ENCODE results near the gene ENTREP3.
"Not testable (repeated sequence)": the region's sequence is repeated elsewhere in the genome, so short reads cannot be mapped to it uniquely, and the experiment has no call there.

Gene ENTREP3

GRCh38 chr1:155226910-155227260, 28.4 kb downstream of the ENTREP3 start:
- H3K27me3 Mint-ChIP-seq (ENCODE audit: low read depth, poor library complexity): no peaks in the 10 kb centered on the region
- H3K4me3 Mint-ChIP-seq: peak overlapping the region; percentile 91
- no peak for TF ChIP-seq CTCF (IDR thresholded peaks at IDR 0.05)
- peak; percentile 61 for DNase-seq
- H3K9me3 Mint-ChIP-seq: no peaks in the 10 kb centered on the region
- peaks cover 52% of the 10 kb centered on the region for H3K4me1 Mint-ChIP-seq
- H3K36me3 Mint-ChIP-seq (ENCODE audit: low read depth): peaks cover 9% of the 10 kb centered on the region
- H3K27ac Mint-ChIP-seq: peak overlapping the region; percentile 96

GRCh38 chr1:155226188-155226909, 28.9 kb downstream of the ENTREP3 start:
- no peaks in the 10 kb centered on the region for H3K27me3 Mint-ChIP-seq (ENCODE audit: low read depth, poor library complexity)
- H3K4me3 Mint-ChIP-seq: peak overlapping the region; percentile 91
- H3K4me1 Mint-ChIP-seq: peaks cover 52% of the 10 kb centered on the region
- peak; percentile 70 for DNase-seq
- H3K9me3 Mint-ChIP-seq: no peaks in the 10 kb centered on the region
- TF ChIP-seq CTCF (IDR thresholded peaks at IDR 0.05): peak; percentile 33
- peaks cover 9% of the 10 kb centered on the region for H3K36me3 Mint-ChIP-seq (ENCODE audit: low read depth)
- peak overlapping the region; percentile 96 for H3K27ac Mint-ChIP-seq

GRCh38 chr1:155225404-155225759, 29.9 kb downstream of the ENTREP3 start:
- DNase-seq; H3K36me3 Mint-ChIP-seq (ENCODE audit: low read depth); H3K9me3 Mint-ChIP-seq; H3K27me3 Mint-ChIP-seq (ENCODE audit: low read depth, poor library complexity); H3K27ac Mint-ChIP-seq: not testable (repeated sequence)
- peaks cover 52% of the 10 kb centered on the region for H3K4me1 Mint-ChIP-seq
- H3K4me3 Mint-ChIP-seq: peak overlapping the region; percentile 91

GRCh38 chr1:155223047-155223446, 32.2 kb downstream of the ENTREP3 start:
- Mint-ChIP-seq H3K27ac (no peak overlapping the region), H3K4me1 (peaks cover 61% of the 10 kb centered on the region), H3K4me3 (no peak overlapping the region), H3K36me3 (ENCODE audit: low read depth) (peaks cover 9% of the 10 kb centered on the region), H3K9me3 (no peaks in the 10 kb centered on the region), H3K27me3 (ENCODE audit: low read depth, poor library complexity) (no peaks in the 10 kb centered on the region)
- no peak for DNase-seq
- no peak for TF ChIP-seq CTCF (IDR thresholded peaks at IDR 0.05)

GRCh38 chr1:155220211-155220965, 34.9 kb downstream of the ENTREP3 start:
- Mint-ChIP-seq H3K27ac (peak overlapping the region; percentile 59), H3K4me1 (peaks cover 43% of the 10 kb centered on the region)
- not testable (repeated sequence) for H3K27me3 Mint-ChIP-seq (ENCODE audit: low read depth, poor library complexity); H3K36me3 Mint-ChIP-seq (ENCODE audit: low read depth); H3K4me3 Mint-ChIP-seq; DNase-seq; H3K9me3 Mint-ChIP-seq

GRCh38 chr1:155219592-155220031, 35.7 kb downstream of the ENTREP3 start:
- Mint-ChIP-seq H3K27ac (peak overlapping the region; percentile 59), H3K27me3 (ENCODE audit: low read depth, poor library complexity) (no peaks in the 10 kb centered on the region), H3K4me1 (peaks cover 35% of the 10 kb centered on the region), H3K9me3 (no peaks in the 10 kb centered on the region), H3K4me3 (peak overlapping the region; percentile 75), H3K36me3 (ENCODE audit: low read depth) (peaks cover 9% of the 10 kb centered on the region)
- no peak for TF ChIP-seq CTCF (IDR thresholded peaks at IDR 0.05)
- no peak for DNase-seq

All from nephron progenitor cell (in vitro differentiated cells).